Stimulated activated CD8-positive, alpha-beta memory T cell treated with anti-CD3 and anti-CD28 coated beads, Interleukin-4, amount 100 ng/mL, for 1 hour (primary cell): ENCODE data around the gene VRK2.

Source experiments
- DNase-seq, 2 donors: peaks; one replicate each; pipeline ENCODE4 v3.0.0-alpha.2; 2020; ENCODE audit warnings: low read depth in 2 of 2, low spot score in 1 of 2

The VRK2 gene

DNA sequence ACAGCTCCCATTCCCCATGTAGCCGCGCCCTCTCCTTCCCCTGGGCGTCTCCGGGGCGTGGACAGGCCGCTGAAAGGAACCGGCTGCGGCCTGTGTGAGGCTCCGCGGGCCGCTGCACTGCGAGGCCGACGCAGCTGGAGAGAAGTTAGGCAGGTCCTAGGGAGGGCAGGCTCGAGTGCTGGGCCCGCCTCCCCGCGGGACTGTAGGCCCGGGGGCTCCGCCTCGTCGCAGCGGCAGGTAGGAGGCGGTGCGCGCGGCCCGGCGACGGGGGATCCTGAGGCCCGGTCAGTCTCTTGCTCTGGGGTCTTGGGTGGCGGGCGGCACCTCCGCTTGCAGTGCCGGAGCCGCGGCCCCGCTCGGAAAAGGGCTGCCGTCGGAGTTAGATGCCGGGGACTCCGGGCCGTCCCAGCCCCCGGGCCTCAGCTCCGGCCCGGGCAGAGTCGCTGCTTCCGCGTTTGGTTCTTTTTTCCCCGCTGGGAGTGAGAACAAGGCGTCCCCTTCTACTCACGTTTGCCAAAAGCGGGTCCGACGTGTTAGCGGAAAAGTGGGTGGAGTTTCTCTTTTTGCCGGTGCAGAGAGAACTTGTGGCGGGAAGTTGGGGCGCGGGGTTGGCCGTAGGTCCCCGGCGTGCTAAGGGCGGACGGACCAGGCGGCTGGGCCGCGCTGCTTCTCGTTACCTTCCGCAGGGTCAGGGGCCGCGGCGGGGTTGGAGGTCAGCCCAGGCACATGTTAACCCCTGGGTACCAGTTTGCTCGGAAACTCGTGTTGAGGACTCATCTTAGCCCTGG lies at the start of gene VRK2:
VRK2 (plus strand) TSS at position 222 of the 788 bp plus-strand sequence. CDS start 2,026 bp downstream, outside the sequence.
- peak; percentile 56 to 70 for DNase-seq

DNA sequence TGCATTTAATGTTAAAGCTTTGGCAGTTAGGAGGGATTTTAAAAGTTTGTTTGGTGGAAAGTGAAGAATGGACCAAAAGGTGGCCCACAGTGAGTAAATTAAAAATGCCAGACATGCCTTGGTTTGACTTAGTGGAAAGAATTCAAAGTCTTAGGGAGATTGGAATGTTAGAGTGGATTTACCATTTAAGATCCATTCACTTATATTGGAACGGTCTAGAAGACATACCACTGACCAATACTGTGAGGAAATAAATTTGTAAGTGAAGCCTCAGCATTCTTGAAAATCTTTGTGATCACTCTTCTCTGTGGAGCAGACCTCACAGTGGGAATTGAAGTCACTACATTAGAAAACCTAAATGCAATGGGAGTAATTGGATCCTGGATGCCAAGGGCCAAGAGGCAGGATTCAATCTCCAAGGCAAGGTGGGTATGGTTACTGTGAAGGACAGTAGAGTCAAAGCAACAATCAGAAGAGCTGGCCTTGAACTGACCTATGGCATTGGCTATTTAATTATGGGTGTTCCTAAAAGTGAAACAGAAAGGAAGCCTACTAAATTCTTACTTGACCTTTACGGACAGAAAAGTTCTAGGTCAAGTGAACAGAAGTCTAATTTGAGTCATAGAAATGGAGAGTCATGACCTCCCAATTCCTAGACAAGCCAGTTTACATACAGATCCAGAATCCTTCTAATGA lies 40.2 kb upstream of the VRK2 start:
- DNase-seq, result no peak

DNA sequence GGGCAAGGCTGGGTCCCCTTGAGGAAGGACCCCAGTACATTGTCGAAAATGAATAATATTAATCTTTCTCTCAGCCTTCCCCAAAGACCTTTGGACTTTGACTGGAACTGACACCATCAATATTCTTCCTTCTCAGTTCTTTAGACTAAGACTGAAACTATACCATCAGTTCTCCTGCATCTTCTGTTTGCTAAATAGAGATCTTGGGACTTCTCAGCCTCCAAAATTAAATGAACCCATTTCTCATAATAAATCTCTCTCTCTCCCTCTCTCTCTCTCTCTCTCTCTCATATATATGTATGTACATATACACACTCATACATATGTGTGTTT lies 39.7 kb upstream of the VRK2 start:
- no peak for DNase-seq

DNA sequence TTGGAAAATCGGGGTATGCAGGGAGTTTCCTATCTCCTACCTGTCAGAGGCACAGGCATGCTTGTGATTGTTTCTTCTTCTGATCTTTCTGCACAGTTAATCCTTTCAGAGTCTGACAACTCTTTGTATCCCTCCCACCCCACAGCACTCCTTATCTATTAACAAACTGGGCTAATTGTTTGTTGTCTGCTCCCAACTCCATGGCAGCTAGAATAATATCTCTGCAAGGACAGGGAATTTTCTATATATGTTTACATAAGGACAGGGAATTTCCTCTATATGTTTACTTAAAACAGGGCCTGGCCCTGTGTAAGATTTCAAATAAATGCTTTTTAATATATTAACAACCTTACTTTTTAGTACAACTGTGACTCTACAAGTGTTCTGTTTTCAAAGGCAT lies 36.0 kb upstream of the VRK2 start:
- DNase-seq, result no peak

DNA sequence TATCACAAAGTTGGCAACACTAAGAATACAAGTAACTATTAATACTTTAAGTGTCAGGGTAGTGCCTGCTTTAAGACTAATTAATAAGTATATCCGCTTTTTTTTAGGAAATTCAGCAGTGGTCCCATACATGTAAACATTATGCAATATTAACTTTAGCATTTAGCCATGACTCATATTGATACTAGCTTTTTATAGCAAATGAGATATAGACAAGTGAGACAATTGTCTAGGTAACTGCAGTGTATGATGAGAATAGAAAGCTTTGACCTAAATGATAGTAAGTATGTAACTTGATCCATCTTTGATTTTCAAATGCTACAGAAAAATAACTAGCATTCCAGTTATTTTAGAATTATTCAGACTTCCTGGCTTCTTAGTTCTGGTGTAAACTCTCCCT lies 27.4 kb upstream of the VRK2 start:
- DNase-seq, result no peak

DNA sequence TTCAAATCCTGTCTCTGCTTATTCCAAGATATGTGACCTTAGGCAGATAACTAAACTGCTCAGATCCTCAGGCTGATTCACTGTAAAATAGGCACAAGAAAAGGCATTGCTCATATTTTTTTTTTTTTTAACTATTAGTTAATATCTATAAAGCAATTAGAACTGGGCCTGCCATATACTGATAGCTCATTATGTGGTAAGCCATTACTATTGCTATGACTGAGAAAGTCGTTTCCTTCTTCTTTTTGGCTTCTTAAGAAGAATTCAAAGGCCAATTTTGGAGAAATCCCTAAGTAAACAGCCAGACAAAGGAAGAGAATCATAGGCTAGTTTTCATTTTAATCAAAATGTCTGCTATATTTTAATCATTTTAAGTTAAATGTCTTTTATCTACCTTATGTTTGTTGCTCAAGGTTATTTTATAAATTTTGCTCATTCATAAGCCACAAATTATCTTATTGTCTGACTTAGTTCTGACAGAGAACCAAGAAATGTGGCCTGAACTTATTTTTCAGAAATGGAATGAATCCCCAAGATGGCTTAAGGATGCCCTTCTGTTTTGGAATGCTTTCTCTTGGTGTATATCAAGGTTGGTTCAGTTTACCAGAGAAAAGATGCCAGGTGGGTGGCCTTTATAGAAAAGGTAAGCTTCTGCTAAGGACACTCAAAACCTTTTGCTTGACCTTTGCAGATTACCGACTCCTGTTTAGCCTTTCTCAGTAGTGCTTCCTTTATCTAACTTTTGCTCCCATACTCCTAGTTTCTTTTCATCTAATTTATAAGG lies 21.3 kb upstream of the VRK2 start:
- no peak for DNase-seq

DNA sequence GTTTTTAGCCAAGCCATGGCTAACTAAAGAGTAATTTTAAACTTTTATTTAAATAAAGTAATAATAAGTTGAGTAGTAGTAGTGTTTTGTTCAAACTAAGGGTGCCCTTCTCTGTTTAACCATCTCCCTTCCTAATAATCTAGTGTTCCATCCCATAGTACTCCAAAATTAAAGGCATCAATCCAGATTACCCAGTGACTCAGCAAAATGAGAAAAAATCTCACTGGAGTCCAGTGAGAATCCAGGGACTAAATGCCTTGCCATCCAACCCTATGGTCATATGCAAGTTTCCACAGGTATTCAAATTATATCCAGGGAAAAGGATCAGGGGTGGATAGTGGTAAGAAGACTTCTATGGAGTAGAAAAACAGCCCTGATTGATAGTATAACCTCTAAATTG lies 19.6 kb upstream of the VRK2 start:
- no peak for DNase-seq

DNA sequence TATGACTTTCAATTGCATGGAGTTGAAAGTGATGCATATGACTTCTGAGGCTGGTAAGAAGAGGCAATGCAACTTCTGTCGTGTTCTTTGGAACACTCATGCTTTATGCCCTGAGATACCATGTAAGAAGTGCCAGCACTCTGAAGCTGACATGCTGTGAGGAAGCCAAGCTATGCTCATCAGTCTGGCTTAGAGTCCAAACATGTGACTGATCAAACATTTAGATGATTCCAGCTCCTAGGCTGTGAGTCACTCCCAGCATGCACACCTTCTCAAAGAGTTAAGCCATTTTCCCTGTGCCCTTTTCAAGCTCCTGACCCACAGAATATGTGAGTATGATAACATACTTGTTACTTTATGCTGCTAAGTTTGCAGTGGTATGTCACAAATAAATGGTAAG lies 15.8 kb upstream of the VRK2 start:
- DNase-seq, result no peak

DNA sequence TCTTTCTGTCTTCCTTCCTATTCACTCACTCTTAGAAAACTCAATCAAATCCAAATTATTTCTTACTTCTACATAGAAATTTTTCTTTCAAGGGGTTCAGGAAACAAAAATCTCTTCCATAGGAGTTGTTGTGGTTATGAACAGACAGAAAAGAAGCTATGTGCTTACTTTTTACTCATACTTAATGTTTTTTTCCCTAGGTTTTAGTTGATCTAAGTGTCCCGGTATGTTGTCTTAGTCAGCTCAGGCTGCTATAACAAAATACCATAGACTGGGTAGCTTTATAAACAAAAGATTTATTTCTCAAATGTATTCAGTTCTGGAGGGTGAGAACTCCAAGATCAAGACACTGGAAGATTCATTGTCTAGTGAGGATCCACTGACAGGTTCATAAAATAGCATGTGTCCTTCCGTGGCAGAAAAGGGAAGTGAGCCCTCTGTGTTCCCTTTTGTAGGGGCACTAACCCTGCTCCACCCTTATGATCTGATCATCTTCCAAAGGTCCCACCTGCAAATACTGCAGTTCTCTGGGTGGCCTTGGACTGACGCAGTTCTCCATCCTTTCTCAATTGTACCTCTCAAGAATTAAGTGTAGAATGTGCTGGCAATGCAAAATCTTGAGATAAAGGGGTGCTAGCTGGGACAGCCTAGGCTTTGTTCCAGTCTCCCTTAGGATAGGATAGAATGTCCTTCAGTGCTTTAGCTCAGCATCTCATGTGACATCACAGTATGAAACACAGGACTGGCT lies 14.4 kb upstream of the VRK2 start:
- no peak for DNase-seq

DNA sequence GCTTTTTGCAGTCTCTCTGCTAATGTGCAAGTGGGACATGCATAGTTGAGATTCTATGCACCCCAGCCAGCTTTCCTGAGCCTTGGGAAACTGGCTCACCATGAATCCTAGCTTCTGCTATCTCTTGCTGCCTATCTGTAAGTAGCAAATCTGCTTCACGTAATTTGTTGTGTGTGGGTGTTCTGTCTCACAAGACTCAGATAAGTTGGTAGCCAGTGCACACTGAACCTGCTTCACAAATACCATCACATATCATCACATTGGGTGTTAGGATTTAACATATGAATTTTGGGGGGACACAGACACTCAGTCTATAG lies 13.9 kb upstream of the VRK2 start:
- no peak for DNase-seq

DNA sequence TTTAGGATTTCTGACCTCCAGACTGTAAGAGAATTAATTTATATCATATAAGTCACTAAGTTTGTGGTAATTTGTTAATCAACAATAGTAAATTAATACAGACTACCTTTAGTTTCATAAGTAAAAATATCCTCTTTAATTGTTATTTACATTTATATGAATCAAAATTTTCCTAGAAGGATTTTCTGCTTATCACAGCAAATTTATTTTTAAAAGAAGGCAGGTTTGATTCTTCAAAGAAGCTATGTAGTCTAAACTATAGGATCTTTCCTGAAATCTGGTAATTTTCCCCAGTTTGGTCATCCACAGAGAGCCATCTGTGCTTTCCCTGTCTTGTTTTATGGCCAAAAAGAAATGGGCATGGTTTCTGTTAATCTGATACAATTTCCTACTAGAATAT lies 13.1 kb upstream of the VRK2 start:
- no peak for DNase-seq

DNA sequence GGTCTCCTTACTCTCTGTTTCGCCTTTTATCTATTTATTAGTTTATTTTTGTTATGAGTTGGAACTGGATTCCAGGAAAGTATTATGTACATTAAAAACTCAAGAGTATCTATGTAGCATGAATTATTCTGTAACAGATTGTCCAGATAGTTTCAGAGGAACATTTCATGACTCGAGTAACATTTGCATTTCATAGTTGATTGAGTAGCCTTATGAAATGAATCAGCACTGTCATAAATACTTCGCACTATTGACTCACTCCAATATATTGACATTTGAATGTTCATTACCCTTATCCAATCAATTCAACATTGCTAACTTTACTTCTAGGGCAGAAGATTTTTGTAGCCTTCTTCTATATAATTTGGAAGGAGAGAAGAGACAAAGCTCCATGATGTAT lies 11.3 kb upstream of the VRK2 start:
- DNase-seq, result no peak

DNA sequence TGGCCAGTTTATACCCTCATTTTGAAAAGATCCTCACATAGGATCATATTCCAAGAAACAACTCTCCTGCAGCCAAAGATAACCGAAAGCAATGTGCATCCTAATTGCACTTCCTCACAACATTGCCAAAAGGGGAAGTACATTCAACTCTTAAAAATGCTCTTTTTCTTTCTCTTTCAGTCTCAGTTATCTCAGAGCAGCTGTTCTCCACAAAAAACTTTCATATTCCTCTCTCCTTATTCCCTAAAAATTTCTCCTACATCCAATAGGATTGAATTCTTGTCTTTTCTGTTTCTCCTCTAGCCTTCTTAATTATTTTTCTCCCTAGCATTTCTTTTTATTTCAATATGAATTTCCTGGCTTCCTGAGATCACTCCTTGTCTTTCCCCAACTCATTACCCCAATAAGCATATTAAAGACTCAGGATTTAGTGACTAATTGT lies 7.4 kb upstream of the VRK2 start:
- DNase-seq, result no peak

DNA sequence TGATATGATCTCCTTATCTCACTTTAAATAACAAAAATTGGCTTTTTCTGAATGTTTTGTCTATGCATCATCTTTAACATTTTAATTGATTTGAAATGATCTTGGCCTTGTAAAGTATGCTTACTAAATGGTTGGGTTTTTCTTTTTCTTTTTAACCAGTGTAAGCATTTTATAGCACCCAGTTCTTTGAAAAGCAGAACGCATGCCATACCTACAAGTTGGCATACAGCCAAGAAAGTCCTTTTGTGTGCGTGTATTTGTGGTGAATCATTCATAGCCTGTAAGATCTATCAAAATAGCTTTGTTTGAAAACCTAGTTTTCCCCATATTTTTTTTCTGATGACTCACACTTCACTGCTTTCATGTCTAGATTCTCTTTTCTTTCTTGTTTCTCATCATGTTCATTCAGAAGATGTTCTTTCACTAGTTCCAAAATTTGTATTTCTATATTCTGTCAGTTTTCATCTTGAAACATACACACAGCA lies 4.1 kb upstream of the VRK2 start:
- no peak for DNase-seq

DNA sequence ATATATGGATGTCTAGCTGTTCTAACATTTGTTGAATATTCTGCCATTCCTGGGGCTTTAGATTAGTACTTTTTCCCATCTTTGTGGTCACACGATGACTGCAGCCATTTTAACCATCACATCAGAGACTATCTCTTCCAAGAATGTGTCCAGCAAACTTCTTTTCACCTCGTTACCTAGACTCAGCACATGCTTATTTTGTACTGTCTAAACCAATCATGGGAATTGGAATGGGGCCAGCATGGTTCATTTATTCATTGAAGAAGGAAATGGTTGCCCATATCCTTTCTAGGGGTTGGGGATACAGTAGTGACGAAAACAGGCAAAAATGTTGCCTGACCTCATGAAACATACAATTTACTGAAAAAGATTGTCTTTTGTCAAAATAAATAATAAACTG lies 2.5 kb upstream of the VRK2 start:
- DNase-seq, result no peak

DNA sequence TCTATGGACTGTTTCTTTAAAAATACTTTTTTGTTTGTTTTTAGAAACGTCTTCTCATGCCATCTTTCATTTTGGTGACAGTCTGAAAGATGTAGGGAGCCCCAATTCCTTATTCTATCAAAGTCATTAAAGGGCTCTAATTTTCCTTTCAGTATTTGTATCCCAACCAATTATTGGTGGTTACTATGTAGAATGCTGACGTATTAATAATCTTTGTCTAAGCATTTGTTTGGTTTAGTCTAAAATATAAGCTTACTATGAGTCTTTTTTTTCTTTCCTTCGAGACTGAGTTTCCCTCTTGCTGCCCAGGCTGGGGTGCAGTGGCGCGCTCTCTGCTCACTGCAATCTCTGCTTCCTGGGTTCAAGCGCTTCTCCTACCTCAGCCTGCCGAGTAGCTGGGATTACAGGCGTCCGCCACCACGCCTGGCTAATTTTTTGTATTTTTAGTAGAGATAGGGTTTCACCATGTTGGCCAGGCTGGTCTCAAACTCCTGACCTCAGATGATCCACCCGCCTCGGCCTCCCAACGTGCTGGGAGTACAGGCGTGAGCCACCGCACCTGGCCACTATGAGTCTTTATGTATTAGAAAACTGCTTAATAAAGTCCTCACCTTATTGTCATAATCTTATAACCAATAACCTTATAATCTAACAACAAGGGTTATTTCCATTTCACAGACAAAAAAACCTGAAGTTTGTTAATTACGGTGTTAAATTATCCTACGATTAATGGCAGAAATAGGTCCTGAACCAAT lies 849 bp upstream of the VRK2 start:
- no peak for DNase-seq

DNA sequence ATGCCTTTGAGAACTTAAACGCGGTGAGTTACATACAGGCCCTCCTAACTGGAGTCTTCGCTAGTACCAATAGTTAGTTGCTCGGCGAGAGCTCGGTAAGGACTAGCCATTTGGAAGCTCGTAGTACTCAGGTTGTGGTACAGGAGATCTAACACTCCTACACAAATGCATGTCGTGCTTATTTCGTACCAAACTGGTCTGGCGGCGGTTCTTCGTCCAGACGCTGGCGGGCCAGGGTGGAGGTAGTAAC lies 346 bp upstream of the VRK2 start:
- no peak for DNase-seq

DNA sequence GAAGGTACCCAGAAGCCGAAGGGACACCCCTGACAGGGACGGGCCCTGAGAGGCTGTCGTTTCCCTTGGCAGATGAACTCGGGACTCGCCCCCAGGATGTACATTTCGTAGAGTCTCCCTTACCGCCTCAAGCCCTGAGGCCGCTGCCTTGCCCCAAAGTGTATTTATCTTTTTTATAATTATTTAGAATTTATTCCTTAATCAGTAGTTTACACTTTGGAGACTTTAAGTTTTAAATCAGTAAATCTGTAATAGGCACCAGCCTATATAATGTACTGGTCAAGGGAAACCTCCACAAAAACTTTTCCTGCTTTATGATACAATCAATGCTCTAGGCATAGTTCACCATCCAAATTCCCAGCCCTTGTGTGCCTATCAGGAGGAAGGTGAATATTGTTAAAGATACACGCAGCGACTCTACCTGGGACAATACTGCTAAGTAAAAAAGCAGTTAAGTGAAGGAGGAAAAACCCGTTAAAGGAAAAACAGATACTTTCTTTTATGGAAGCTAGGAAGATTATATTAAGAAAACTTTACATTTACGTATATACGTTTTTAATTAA lies 848 bp downstream of the VRK2 start:
- no peak for DNase-seq

DNA sequence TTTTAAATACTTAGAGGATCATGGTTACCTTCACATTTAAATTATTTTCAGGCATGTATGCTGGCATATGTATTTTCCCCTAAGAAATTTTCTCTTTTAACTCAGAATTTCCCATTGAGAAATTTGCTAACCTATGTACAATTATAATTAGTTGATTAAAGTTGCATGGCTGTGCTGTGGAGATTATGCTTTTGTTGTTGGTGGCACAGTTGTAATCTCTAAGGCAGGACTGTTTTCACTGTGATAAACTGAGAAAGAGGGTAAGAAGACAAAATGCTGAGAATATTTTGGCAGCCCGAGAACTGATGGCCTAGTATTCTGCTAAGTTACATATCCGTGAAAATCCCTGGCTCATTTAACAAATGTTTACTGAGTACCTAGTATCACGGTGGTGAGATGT lies 1.4 kb downstream of the VRK2 start:
- DNase-seq, result no peak

DNA sequence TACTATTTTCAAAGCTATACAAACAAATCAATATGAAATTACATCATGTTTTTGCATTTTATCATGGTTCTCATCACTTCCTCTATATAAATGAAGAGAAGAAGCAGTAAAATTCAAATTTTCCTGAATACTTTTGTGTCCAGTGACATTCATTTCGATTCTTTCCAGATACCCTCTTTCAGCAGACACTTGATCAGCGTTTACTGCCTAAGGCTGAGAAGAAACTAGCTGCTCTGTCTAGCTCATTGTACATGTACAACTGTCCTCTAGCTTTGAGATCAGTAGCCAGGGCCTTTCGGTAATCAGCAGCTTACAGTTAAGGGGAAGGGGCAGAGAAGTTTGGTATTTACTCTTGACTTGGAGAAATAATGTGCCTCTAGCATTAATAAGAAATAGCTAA lies 4.8 kb downstream of the VRK2 start:
- no peak for DNase-seq

DNA sequence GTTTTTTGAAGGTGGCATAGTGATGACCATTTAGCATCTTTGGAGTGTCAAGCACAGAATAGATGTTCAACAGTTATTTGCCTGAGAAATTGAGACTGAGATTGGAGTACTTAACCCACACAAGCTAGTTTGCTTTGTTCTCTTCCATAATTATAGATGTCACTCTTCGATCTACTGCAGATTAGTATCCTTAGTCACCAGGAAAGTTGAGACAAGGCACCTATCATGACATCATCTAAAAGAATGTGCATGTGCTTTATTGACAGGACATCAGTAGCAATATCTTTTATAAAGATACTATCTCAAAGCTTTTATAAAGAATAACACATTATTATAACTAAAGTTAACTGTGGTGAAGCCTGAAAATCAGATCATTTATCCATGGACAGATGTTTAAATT lies 6.4 kb downstream of the VRK2 start:
- no peak for DNase-seq
